GM18858 (cell line): ENCODE data around the gene CBX4.

Source experiments
- ATAC-seq: cut with Tn5 transposase; IDR thresholded peaks from one replicate; pipeline ENCODE4 v1.9.1; 2021; ENCODE audit not compliant: unreplicated experiment

Gene CBX4

GRCh38 chr17:79842656-79843473 is 3.6 kb upstream of the CBX4 start:
- ATAC-seq, result no peak

- ATAC-seq, result no peak
These were observed 3.0 kb upstream of the CBX4 start for GRCh38 chr17:79842136-79842655.

- ATAC-seq, result no peak
These were observed 2.3 kb upstream of the CBX4 start for GRCh38 chr17:79841369-79842135.

GRCh38 chr17:79840989-79841286 is 1.7 kb upstream of the CBX4 start:
- ATAC-seq, result no peak

- no peak for ATAC-seq
These were observed 1.2 kb upstream of the CBX4 start for GRCh38 chr17:79840269-79840988.

- ATAC-seq, result peak; percentile 21
These were observed 542 bp downstream of the CBX4 start for GRCh38 chr17:79838522-79839274.

GRCh38 chr17:79837888-79838521 is 1.2 kb downstream of the CBX4 start:
- no peak for ATAC-seq

GRCh38 chr17:79836972-79837887 is 2.0 kb downstream of the CBX4 start:
- ATAC-seq, result no peak

GRCh38 chr17:79836510-79836971 is 2.7 kb downstream of the CBX4 start:
- no peak for ATAC-seq

GRCh38 chr17:79835953-79836509 is 3.2 kb downstream of the CBX4 start:
- no peak for ATAC-seq

- ATAC-seq, result no peak
These were observed 3.8 kb downstream of the CBX4 start for GRCh38 chr17:79835470-79835899.

GRCh38 chr17:79834565-79835469 is 4.4 kb downstream of the CBX4 start:
- ATAC-seq, result no peak

GRCh38 chr17:79833744-79834564 is 5.3 kb downstream of the CBX4 start:
- no peak for ATAC-seq

GRCh38 chr17:79833110-79833450 is 6.2 kb downstream of the CBX4 start:
- ATAC-seq, result no peak

GRCh38 chr17:79832218-79833109 is 6.8 kb downstream of the CBX4 start:
- ATAC-seq, result no peak
